ENCODE measurements around the gene NRXN3. TPM values are rescaled to one million over a fixed set of nuclear protein-coding genes. Genes with fewer than 3 reads are reported as not detected.

NRXN3 gene
- total RNA-seq, 1 experiment from 2014 or later, result not detected

DNA sequence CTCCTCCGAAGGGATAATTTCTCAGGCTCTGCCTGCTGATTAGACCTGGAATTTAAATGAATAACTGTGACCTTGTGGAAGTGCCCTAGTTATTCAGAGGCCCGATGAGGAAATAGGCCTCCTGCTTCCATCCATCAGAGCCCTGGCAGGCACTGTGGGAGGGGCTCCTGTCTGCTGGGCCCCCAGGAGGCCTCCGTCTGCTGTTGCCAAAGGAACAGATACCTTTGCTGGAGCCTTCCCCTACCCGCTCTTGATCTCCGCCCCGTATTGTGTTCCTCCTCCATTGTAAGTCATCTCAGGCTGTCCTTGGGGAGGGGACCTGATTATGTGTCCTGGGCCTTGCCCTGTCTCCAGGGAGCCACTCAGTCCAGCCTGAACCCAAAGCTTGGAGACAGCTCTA, 112.3 kb downstream of the NRXN3 start:
- no peak for DNase-seq (ENCODE audit: low read depth, low spot score)
- ATAC-seq, result no peak
- in situ Hi-C loops (cut with HindIII; ENCODE audit: low pct_unique_long_range_greater_than_20kb, low sequenced_read_pairs), result no loop called here
- ChIA-PET POLR2A (no interaction called here), CTCF (no interaction called here)
- intact Hi-C loops (cut with micrococcal nuclease; ENCODE audit: unreplicated experiment), result no loop called here
- BruUV-seq (replicated peaks), result no TSS peak
- TF ChIP-seq, protein P1, sequence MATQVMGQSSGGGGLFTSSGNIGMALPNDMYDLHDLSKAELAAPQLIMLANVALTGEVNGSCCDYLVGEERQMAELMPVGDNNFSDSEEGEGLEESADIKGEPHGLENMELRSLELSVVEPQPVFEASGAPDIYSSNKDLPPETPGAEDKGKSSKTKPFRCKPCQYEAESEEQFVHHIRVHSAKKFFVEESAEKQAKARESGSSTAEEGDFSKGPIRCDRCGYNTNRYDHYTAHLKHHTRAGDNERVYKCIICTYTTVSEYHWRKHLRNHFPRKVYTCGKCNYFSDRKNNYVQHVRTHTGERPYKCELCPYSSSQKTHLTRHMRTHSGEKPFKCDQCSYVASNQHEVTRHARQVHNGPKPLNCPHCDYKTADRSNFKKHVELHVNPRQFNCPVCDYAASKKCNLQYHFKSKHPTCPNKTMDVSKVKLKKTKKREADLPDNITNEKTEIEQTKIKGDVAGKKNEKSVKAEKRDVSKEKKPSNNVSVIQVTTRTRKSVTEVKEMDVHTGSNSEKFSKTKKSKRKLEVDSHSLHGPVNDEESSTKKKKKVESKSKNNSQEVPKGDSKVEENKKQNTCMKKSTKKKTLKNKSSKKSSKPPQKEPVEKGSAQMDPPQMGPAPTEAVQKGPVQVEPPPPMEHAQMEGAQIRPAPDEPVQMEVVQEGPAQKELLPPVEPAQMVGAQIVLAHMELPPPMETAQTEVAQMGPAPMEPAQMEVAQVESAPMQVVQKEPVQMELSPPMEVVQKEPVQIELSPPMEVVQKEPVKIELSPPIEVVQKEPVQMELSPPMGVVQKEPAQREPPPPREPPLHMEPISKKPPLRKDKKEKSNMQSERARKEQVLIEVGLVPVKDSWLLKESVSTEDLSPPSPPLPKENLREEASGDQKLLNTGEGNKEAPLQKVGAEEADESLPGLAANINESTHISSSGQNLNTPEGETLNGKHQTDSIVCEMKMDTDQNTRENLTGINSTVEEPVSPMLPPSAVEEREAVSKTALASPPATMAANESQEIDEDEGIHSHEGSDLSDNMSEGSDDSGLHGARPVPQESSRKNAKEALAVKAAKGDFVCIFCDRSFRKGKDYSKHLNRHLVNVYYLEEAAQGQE (IDR thresholded peaks at IDR 0.05; ENCODE audit: insufficient read depth in 1 of 2, low read depth in 2 of 2, low read length in 1 of 2), result no peak
- TF ChIP-seq TCF7L2 (IDR thresholded peaks at IDR 0.05; ENCODE audit: low read depth, low read length) (no peak), POLR2AphosphoS5 (IDR thresholded peaks at IDR 0.05; ENCODE audit: low read depth, low read length) (no peak), SIN3A (IDR thresholded peaks at IDR 0.05; ENCODE audit: borderline replicate concordance, insufficient read depth, low read depth, low read length) (no peak)
- TF ChIP-seq, protein P2, sequence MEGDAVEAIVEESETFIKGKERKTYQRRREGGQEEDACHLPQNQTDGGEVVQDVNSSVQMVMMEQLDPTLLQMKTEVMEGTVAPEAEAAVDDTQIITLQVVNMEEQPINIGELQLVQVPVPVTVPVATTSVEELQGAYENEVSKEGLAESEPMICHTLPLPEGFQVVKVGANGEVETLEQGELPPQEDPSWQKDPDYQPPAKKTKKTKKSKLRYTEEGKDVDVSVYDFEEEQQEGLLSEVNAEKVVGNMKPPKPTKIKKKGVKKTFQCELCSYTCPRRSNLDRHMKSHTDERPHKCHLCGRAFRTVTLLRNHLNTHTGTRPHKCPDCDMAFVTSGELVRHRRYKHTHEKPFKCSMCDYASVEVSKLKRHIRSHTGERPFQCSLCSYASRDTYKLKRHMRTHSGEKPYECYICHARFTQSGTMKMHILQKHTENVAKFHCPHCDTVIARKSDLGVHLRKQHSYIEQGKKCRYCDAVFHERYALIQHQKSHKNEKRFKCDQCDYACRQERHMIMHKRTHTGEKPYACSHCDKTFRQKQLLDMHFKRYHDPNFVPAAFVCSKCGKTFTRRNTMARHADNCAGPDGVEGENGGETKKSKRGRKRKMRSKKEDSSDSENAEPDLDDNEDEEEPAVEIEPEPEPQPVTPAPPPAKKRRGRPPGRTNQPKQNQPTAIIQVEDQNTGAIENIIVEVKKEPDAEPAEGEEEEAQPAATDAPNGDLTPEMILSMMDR (IDR thresholded peaks at IDR 0.05), result no peak
- no peak overlapping the region for H3K4me3 ChIP-seq (ENCODE audit: low read depth in 2 of 2, low read length in 2 of 2)
- H3K27ac ChIP-seq (ENCODE audit: low read length), result no peak overlapping the region
- H3K36me3 ChIP-seq (ENCODE audit: control insufficient read depth, insufficient read depth, low read length), result no peaks in the 10 kb centered on the region
- H3K9me3 ChIP-seq (ENCODE audit: control insufficient read depth, insufficient read depth, low read depth, low read length), result no peaks in the 10 kb centered on the region
- no peaks in the 10 kb centered on the region for H3K4me1 ChIP-seq (ENCODE audit: control insufficient read depth, insufficient read depth, low read length)
- no peaks in the 10 kb centered on the region for H3K27me3 ChIP-seq (ENCODE audit: control insufficient read depth, insufficient read depth, low read length)

DNA sequence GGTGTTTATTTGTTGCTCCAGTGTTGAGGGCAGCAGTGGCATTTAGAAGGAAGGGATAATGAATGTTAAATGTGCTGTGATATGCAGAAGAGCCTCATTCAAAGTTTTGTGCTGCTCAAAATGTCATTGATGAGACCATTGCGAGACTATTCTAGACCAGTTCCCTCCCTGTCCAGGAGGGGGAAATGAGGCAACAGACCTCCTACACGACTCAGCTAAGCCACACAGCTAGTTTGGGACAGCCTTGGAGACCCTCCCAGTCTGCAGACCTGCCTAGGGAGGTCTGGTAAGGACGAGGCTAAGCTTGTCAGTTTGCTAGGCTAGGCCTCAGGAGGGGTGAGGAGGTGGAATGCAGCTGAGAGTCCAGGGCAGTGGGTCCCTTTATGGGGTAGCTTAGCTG, 116.0 kb downstream of the NRXN3 start:
- TF ChIP-seq, protein P1 (IDR thresholded peaks at IDR 0.05; ENCODE audit: insufficient read depth in 1 of 2, low read depth in 2 of 2, low read length in 1 of 2), result no peak
- no peak for TF ChIP-seq SIN3A (IDR thresholded peaks at IDR 0.05; ENCODE audit: borderline replicate concordance, insufficient read depth, low read depth, low read length)
- no peak for TF ChIP-seq TCF7L2 (IDR thresholded peaks at IDR 0.05; ENCODE audit: low read depth, low read length)
- TF ChIP-seq POLR2AphosphoS5 (IDR thresholded peaks at IDR 0.05; ENCODE audit: low read depth, low read length), result no peak
- TF ChIP-seq, protein P2 (IDR thresholded peaks at IDR 0.05), result no peak
- BruUV-seq (replicated peaks), result no TSS peak
- DNase-seq (ENCODE audit: low read depth, low spot score) (no peak), ATAC-seq (no peak)
- Histone ChIP-seq H3K4me3 (ENCODE audit: low read depth in 2 of 2, low read length in 2 of 2) (no peak overlapping the region), H3K4me1 (ENCODE audit: control insufficient read depth, insufficient read depth, low read length) (no peaks in the 10 kb centered on the region), H3K27ac (ENCODE audit: low read length) (no peak overlapping the region), H3K27me3 (ENCODE audit: control insufficient read depth, insufficient read depth, low read length) (no peaks in the 10 kb centered on the region), H3K9me3 (ENCODE audit: control insufficient read depth, insufficient read depth, low read depth, low read length) (no peaks in the 10 kb centered on the region), H3K36me3 (ENCODE audit: control insufficient read depth, insufficient read depth, low read length) (no peaks in the 10 kb centered on the region)
- ChIA-PET POLR2A (no interaction called here), CTCF (no interaction called here)
- in situ Hi-C loops (cut with HindIII; ENCODE audit: low pct_unique_long_range_greater_than_20kb, low sequenced_read_pairs) (no loop called here), intact Hi-C loops (cut with micrococcal nuclease; ENCODE audit: unreplicated experiment) (no loop called here)

Data from Panc1 (cell line).